AG04449 (cell line): ENCODE data around the gene POP5.
"Not testable (repeated sequence)": the region's sequence is repeated elsewhere in the genome, so short reads cannot be mapped to it uniquely, and the experiment has no call there.

Experiments
- CTCF ChIA-PET: fragments of 350-600 bp; formaldehyde crosslinking; extraction: SDS; loops from one replicate; lab custom pipeline; 2021; ENCODE audit warnings: antibody characterized with exemption; lab: Yijun Ruan, JAX
- POLR2A ChIA-PET: fragments of 400-600, 350-600 bp; formaldehyde crosslinking; extraction: SDS; loops from one replicate; lab custom pipeline; 2020; ENCODE audit warnings: antibody characterized with exemption, inconsistent platforms; lab: Yijun Ruan, JAX
- DNase-seq: peaks from one replicate; pipeline ENCODE4 v3.0.0-alpha.2; 2010; ENCODE audit warnings: low read depth, low spot score
- H3K4me3 ChIP-seq: 2 replicates; pipeline ENCODE4 v1.5.1; 2011; ENCODE audit warnings: low read depth, mild to moderate bottlenecking, control low read depth, low read length
- TF ChIP-seq, protein P1 (sequence below): IDR thresholded peaks from one replicate; pipeline ENCODE4 v1.5.1; 2011; ENCODE audit warnings: mild to moderate bottlenecking, moderate library complexity, low read length, control low read depth, inconsistent platforms; ENCODE audit not compliant: insufficient read depth; ENCODE audit errors: missing control alignments

Gene POP5

DNA sequence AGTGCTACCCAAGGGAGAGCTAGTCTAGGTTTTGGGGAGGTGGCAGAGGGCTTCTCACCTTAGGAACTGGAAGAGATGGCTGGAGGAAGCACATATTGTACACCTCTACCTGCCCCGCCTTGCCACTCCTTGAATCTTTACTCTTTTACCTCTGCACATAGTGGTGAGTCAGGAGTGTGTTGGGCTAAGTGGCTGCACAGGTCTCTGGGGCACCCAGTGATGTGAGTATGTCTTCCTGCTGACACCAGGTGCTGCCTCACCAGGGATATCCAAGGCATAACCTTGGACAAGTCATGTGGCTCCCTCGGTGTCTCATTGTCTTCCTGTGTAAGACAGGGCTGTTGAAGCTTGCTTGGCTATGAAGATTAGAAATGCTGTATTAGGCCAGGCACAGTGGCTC lies 39.4 kb upstream of the POP5 start:
- ChIA-PET POLR2A (no interaction called here), CTCF (interaction anchor here (4.4 kb wide), 1 partner anchor 28 kb away, joined by 23 read pairs; no protein-coding TSS in a partner anchor)
- TF ChIP-seq, protein P1, sequence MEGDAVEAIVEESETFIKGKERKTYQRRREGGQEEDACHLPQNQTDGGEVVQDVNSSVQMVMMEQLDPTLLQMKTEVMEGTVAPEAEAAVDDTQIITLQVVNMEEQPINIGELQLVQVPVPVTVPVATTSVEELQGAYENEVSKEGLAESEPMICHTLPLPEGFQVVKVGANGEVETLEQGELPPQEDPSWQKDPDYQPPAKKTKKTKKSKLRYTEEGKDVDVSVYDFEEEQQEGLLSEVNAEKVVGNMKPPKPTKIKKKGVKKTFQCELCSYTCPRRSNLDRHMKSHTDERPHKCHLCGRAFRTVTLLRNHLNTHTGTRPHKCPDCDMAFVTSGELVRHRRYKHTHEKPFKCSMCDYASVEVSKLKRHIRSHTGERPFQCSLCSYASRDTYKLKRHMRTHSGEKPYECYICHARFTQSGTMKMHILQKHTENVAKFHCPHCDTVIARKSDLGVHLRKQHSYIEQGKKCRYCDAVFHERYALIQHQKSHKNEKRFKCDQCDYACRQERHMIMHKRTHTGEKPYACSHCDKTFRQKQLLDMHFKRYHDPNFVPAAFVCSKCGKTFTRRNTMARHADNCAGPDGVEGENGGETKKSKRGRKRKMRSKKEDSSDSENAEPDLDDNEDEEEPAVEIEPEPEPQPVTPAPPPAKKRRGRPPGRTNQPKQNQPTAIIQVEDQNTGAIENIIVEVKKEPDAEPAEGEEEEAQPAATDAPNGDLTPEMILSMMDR: no peak
- no peak for DNase-seq
- no peak overlapping the region for H3K4me3 ChIP-seq

DNA sequence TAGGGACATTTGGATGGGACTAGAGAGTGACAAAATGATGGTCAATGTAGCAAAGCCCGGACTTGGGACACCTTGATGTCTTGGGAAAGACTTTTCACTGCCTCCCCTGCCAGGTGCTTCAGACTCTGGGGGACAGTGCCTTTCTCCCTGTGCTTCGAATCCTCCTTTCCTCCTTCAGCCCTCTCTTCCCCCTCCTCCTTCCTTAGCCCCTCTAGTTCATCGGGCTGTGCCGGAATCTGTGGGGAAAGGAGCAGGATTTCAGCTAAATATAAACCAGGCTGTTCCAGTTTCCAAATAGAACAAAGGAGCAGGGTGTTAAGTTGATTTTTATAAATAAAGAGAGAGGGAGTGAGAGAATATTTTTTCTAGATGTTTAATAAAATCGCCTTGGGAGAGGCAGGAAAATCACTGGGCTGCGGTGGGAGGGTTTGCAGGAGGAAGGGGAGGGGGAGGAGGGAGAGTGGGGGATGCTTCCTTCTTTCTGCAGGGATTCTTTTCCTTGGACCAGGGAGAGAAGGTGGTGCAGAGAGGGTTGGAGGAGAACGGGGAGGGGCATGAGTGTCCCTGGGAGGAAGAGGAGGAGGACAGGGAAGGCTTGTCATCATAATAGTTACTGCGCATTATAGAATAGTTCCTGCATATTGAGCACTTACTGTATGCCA lies 37.9 kb upstream of the POP5 start:
- no peak for DNase-seq
- CTCF ChIA-PET: interaction anchor here (0.9 to 4.4 kb wide), 4 partner anchors 25 to 353 kb away, joined by 3 to 23 read pairs (median 4); no protein-coding TSS in a partner anchor
- no peak overlapping the region for H3K4me3 ChIP-seq
- TF ChIP-seq, protein P1: no peak
- POLR2A ChIA-PET: no interaction called here

GRCh38 chr12:120617767-120618166 lies 36.6 kb upstream of the POP5 start:
- POLR2A ChIA-PET, CTCF ChIA-PET, DNase-seq, H3K4me3 ChIP-seq: not testable (repeated sequence)

GRCh38 chr12:120617193-120617592 lies 36.0 kb upstream of the POP5 start:
- POLR2A ChIA-PET, CTCF ChIA-PET, H3K4me3 ChIP-seq, DNase-seq: not testable (repeated sequence)

DNA sequence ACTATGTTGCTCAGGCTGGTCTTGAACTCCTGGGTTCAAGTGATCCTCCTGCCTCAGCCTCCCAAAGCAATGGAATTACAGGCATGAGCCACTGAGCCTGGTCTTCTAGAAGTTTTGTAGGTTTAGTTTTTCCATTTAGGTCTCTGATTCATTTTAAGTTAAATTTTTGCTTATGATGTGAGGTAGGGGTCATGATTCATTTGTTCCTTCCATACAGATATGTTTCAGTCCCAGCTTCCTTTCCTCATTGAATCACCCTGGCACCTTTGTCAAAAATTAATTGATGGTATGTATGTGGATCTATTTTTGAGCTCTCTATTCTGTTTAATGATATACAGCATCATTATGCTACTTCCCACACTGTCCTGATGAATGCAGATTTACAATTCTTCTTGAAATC lies 33.6 kb upstream of the POP5 start:
- H3K4me3 ChIP-seq: no peak overlapping the region
- CTCF ChIA-PET: interaction anchor here (0.8 kb wide), 1 partner anchor 33 kb away, joined by 3 read pairs; no protein-coding TSS in a partner anchor
- DNase-seq: no peak
- POLR2A ChIA-PET: no interaction called here
- TF ChIP-seq, protein P1: no peak

DNA sequence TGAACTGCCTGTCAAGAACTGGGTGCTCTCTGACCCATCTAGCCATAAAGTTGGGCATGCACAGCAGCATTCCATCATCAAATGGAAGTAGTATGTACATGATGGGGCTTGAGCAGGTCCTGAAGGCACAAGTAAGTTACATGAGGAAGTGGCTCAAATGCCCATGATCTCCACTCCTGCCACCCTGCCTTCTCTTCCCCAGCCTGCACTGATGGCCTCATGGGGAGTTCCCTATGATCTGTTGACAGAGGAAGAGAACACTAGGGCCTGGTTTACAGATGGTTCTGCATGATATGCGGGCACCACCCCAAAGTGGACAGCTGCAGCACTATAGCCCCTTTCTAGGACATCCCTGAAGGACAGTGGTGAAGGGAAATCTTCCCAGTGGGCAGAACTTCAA lies 30.3 kb upstream of the POP5 start:
- CTCF ChIA-PET: interaction anchor here (1.4 kb wide), 1 partner anchor 35 kb away, joined by 3 read pairs; no protein-coding TSS in a partner anchor
- DNase-seq, POLR2A ChIA-PET, H3K4me3 ChIP-seq: not testable (repeated sequence)

GRCh38 chr12:120610560-120610959 lies 29.4 kb upstream of the POP5 start:
- no peak for DNase-seq
- TF ChIP-seq, protein P1: no peak
- ChIA-PET CTCF (interaction anchor here (1.4 kb wide), 1 partner anchor 39 kb away, joined by 4 read pairs; no protein-coding TSS in a partner anchor), POLR2A (no interaction called here)
- H3K4me3 ChIP-seq: no peak overlapping the region

- POLR2A ChIA-PET: not testable (repeated sequence)
Measured at GRCh38 chr12:120602416-120602815, 21.2 kb upstream of the POP5 start.

More at GRCh38 chr12:120602416-120602815, 21.2 kb upstream of the POP5 start:
- CTCF ChIA-PET: interaction anchor here (0.6 to 2.6 kb wide), 3 partner anchors 14 to 367 kb away, joined by 3 to 9 read pairs (median 3); no protein-coding TSS in a partner anchor
- not testable (repeated sequence) for DNase-seq, H3K4me3 ChIP-seq
